HG03103 (cell line): Measurements from ENCODE around the gene TTLL13.
"Not testable (repeated sequence)": the region's sequence is repeated elsewhere in the genome, so short reads cannot be mapped to it uniquely, and the experiment has no call there.

Experiments used
- ATAC-seq: cut with Tn5 transposase; IDR thresholded peaks from one replicate; pipeline ENCODE4 v1.9.1; 2021; ENCODE audit warnings: low read depth; ENCODE audit not compliant: unreplicated experiment

TTLL13 gene

GRCh38 chr15:90233387-90234095 is 15.8 kb upstream of the TTLL13 start, which contains the start of gene CIB1:
Gene CIB1, minus strand, starts transcription at chr15:90233941. Its CDS starts 56 bp downstream, at chr15:90233885.
- ATAC-seq, result peak; percentile 71

GRCh38 chr15:90234096-90234988 is 15.0 kb upstream of the TTLL13 start, which contains the start of gene GDPGP1:
Gene GDPGP1, plus strand, starts transcription at chr15:90234209. Its CDS starts 6,700 bp downstream, at chr15:90240909.
- ATAC-seq, result no peak

GRCh38 chr15:90239371-90239770 is 10.0 kb upstream of the TTLL13 start:
- no peak for ATAC-seq

- ATAC-seq, result no peak
These were observed 8.5 kb upstream of the TTLL13 start for GRCh38 chr15:90240856-90241255.

- no peak for ATAC-seq
These were observed 7.8 kb upstream of the TTLL13 start for GRCh38 chr15:90241343-90242192.

GRCh38 chr15:90243943-90244639 is 5.3 kb upstream of the TTLL13 start:
- ATAC-seq, result no peak

- ATAC-seq, result no peak
These were observed 560 bp upstream of the TTLL13 start for GRCh38 chr15:90248789-90249202.

- no peak for ATAC-seq
These were observed 8.4 kb downstream of the TTLL13 start for GRCh38 chr15:90257776-90258175.

- no peak for ATAC-seq
These were observed 10.2 kb downstream of the TTLL13 start for GRCh38 chr15:90259524-90259923.

GRCh38 chr15:90260731-90261130 is 11.4 kb downstream of the TTLL13 start:
- not testable (repeated sequence) for ATAC-seq

- ATAC-seq, result no peak
These were observed 12.5 kb downstream of the TTLL13 start for GRCh38 chr15:90261811-90262210.

- ATAC-seq, result no peak
These were observed 13.1 kb downstream of the TTLL13 start for GRCh38 chr15:90262426-90262825.

GRCh38 chr15:90264671-90265070 is 15.3 kb downstream of the TTLL13 start:
- no peak for ATAC-seq

GRCh38 chr15:90265271-90266060 is 16.1 kb downstream of the TTLL13 start, which contains the start of gene NGRN:
Gene NGRN, plus strand, starts transcription at chr15:90265672. Its CDS starts 41 bp downstream, at chr15:90265713.
- peak; percentile 87 for ATAC-seq

GRCh38 chr15:90266061-90266431 is 16.7 kb downstream of the TTLL13 start:
- ATAC-seq, result peak; percentile 11

GRCh38 chr15:90266485-90266884 is 17.1 kb downstream of the TTLL13 start:
- no peak for ATAC-seq

- ATAC-seq, result no peak
These were observed 19.1 kb downstream of the TTLL13 start for GRCh38 chr15:90268415-90268814.

GRCh38 chr15:90270502-90271150 is 21.3 kb downstream of the TTLL13 start:
- ATAC-seq, result no peak
